ENCODE measurements around the gene SUSD1. TPM values are rescaled to one million over a fixed set of nuclear protein-coding genes. Genes with fewer than 3 reads are reported as not detected.
A peak's percentile ranks its signal among the peaks of the same experiment; 100 is the strongest.

Gene SUSD1
- total and polyA plus RNA-seq, 2 experiments from 2014 or later = 18.5 to 30.5 TPM

DNA sequence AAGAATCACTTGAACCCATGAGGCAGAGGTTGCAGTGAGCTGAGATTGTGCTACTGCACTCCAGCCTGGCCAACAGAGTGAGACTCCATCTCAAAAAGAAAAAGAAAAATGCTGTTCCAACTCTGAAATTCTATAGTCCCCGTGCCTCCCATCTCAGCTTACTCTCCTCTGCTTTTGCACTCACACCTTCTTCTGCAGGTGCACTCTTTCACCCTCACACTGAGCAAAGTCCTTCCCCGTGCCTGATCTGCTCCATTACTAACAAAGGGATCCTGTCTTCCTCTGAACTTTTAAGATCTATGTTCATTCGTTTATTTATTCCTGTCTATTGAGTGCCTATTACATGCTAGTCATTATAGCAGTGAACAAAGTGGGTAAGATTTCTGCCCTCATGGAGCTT lies 47.8 kb downstream of the SUSD1 start:
- Histone ChIP-seq H3K9me3 (ENCODE audit: low read depth) (no peaks in the 10 kb centered on the region), H2AFZ (no peak overlapping the region), H4K20me1 (ENCODE audit: insufficient read depth, poor library complexity, severe bottlenecking) (no peaks in the 10 kb centered on the region), H3K27me3 (no peaks in the 10 kb centered on the region), H3K4me3 (no peak overlapping the region), H3K9me2 (replicated peaks; ENCODE audit: insufficient read depth) (no peaks in the 10 kb centered on the region), H3K4me2 (no peak overlapping the region), H3K79me2 (no peaks in the 10 kb centered on the region), H3K36me3 (replicated peaks; ENCODE audit: insufficient read depth, low read depth) (no peaks in the 10 kb centered on the region), H3K4me1 (ENCODE audit: insufficient read depth) (no peaks in the 10 kb centered on the region), H3K27ac (no peak overlapping the region)
- DNase-seq (ENCODE audit: low spot score) = no peak
- WGBS (ENCODE audit: low lambda C conversion rate, missing lambda C conversion rate) = 87% methylated on average over 3 of the region's 3 CpGs
- TF ChIP-seq EZH2phosphoT487 (IDR thresholded peaks at IDR 0.05; ENCODE audit: low read depth, severe bottlenecking, unreplicated experiment) = no peak
- TF ChIP-seq EZH2 (IDR thresholded peaks at IDR 0.05; ENCODE audit: borderline replicate concordance) = no peak
- TF ChIP-seq, protein P1, sequence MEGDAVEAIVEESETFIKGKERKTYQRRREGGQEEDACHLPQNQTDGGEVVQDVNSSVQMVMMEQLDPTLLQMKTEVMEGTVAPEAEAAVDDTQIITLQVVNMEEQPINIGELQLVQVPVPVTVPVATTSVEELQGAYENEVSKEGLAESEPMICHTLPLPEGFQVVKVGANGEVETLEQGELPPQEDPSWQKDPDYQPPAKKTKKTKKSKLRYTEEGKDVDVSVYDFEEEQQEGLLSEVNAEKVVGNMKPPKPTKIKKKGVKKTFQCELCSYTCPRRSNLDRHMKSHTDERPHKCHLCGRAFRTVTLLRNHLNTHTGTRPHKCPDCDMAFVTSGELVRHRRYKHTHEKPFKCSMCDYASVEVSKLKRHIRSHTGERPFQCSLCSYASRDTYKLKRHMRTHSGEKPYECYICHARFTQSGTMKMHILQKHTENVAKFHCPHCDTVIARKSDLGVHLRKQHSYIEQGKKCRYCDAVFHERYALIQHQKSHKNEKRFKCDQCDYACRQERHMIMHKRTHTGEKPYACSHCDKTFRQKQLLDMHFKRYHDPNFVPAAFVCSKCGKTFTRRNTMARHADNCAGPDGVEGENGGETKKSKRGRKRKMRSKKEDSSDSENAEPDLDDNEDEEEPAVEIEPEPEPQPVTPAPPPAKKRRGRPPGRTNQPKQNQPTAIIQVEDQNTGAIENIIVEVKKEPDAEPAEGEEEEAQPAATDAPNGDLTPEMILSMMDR (IDR thresholded peaks at IDR 0.05; ENCODE audit: poor library complexity) = no peak

DNA sequence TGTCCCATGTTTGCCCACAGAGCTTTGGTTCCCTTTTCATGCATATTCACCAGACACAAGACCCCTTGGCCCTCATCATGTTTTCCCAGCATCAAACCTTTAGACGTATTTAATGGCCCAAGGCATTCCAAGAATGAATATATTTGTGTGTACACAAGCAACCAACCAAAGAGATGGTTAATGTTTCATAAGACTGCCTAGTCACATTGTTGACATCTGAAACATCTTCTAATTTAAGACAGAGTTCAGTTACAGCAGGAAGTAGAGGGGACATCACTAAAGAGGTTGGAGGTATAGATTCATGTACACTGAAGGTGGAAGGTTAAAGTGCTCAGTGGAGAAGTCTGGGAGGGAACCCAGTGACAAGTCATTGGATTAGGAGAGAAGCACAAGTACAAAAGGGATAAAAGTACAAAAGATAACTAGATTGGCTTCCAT lies 49.1 kb downstream of the SUSD1 start:
- H2AFZ ChIP-seq = no peak overlapping the region
- WGBS (ENCODE audit: low lambda C conversion rate, missing lambda C conversion rate) = 56% methylated on average over 1 of the region's 1 CpG
- H3K9me3 ChIP-seq (ENCODE audit: low read depth) = no peaks in the 10 kb centered on the region
- peak overlapping the region; percentile 59 for H3K27ac ChIP-seq
- no peak for DNase-seq (ENCODE audit: low spot score)
- H3K4me1 ChIP-seq (ENCODE audit: insufficient read depth) = peaks cover 3% of the 10 kb centered on the region
- no peak overlapping the region for H3K4me2 ChIP-seq
- no peak overlapping the region for H3K4me3 ChIP-seq
- H3K9me2 ChIP-seq (replicated peaks; ENCODE audit: insufficient read depth) = no peaks in the 10 kb centered on the region
- no peaks in the 10 kb centered on the region for H3K36me3 ChIP-seq (replicated peaks; ENCODE audit: insufficient read depth, low read depth)
- H4K20me1 ChIP-seq (ENCODE audit: insufficient read depth, poor library complexity, severe bottlenecking) = no peaks in the 10 kb centered on the region
- no peaks in the 10 kb centered on the region for H3K27me3 ChIP-seq
- TF ChIP-seq EZH2 (IDR thresholded peaks at IDR 0.05; ENCODE audit: borderline replicate concordance) (no peak), EZH2phosphoT487 (IDR thresholded peaks at IDR 0.05; ENCODE audit: low read depth, severe bottlenecking, unreplicated experiment) (no peak)
- TF ChIP-seq, protein P1 (IDR thresholded peaks at IDR 0.05; ENCODE audit: poor library complexity) = no peak
- H3K79me2 ChIP-seq = no peaks in the 10 kb centered on the region

- Histone ChIP-seq H2AFZ (no peak overlapping the region), H3K9me3 (ENCODE audit: low read depth) (no peaks in the 10 kb centered on the region), H3K9me2 (replicated peaks; ENCODE audit: insufficient read depth) (no peaks in the 10 kb centered on the region), H3K4me2 (no peak overlapping the region), H3K27ac (no peak overlapping the region), H4K20me1 (ENCODE audit: insufficient read depth, poor library complexity, severe bottlenecking) (no peaks in the 10 kb centered on the region), H3K4me1 (ENCODE audit: insufficient read depth) (peaks cover 17% of the 10 kb centered on the region), H3K79me2 (no peaks in the 10 kb centered on the region), H3K4me3 (no peak overlapping the region), H3K36me3 (replicated peaks; ENCODE audit: insufficient read depth, low read depth) (no peaks in the 10 kb centered on the region), H3K27me3 (no peaks in the 10 kb centered on the region)
- DNase-seq (ENCODE audit: low spot score) = no peak
- no peak for TF ChIP-seq EZH2 (IDR thresholded peaks at IDR 0.05; ENCODE audit: borderline replicate concordance)
- TF ChIP-seq EZH2phosphoT487 (IDR thresholded peaks at IDR 0.05; ENCODE audit: low read depth, severe bottlenecking, unreplicated experiment) = no peak
- TF ChIP-seq, protein P1 (IDR thresholded peaks at IDR 0.05; ENCODE audit: poor library complexity) = no peak
- 96% methylated on average over 5 of the region's 5 CpGs for WGBS (ENCODE audit: low lambda C conversion rate, missing lambda C conversion rate)
Measured at GRCh38 chr9:112124156-112124555, 50.9 kb downstream of the SUSD1 start.

- DNase-seq (ENCODE audit: low spot score) = no peak
- 93% methylated on average over 4 of the region's 4 CpGs for WGBS (ENCODE audit: low lambda C conversion rate, missing lambda C conversion rate)
- TF ChIP-seq, protein P1 (IDR thresholded peaks at IDR 0.05; ENCODE audit: poor library complexity) = no peak
- TF ChIP-seq EZH2phosphoT487 (IDR thresholded peaks at IDR 0.05; ENCODE audit: low read depth, severe bottlenecking, unreplicated experiment) (no peak), EZH2 (IDR thresholded peaks at IDR 0.05; ENCODE audit: borderline replicate concordance) (no peak)
- no peaks in the 10 kb centered on the region for H3K9me2 ChIP-seq (replicated peaks; ENCODE audit: insufficient read depth)
- no peak overlapping the region for H3K27ac ChIP-seq
- H3K27me3 ChIP-seq = no peaks in the 10 kb centered on the region
- peaks cover 3% of the 10 kb centered on the region for H3K79me2 ChIP-seq
- H4K20me1 ChIP-seq (ENCODE audit: insufficient read depth, poor library complexity, severe bottlenecking) = no peaks in the 10 kb centered on the region
- peaks cover 22% of the 10 kb centered on the region for H3K4me1 ChIP-seq (ENCODE audit: insufficient read depth)
- no peaks in the 10 kb centered on the region for H3K9me3 ChIP-seq (ENCODE audit: low read depth)
- H3K36me3 ChIP-seq (replicated peaks; ENCODE audit: insufficient read depth, low read depth) = no peaks in the 10 kb centered on the region
- H3K4me2 ChIP-seq = no peak overlapping the region
- H2AFZ ChIP-seq = no peak overlapping the region
- no peak overlapping the region for H3K4me3 ChIP-seq
Measured at GRCh38 chr9:112121633-112122032, 53.5 kb downstream of the SUSD1 start.
